D721Med (cell line): ENCODE data around the gene ANXA6.

Experiments
- DNase-seq: peaks from one replicate; pipeline ENCODE4 v3.0.0; 2011; ENCODE audit warnings: low spot score; ENCODE audit not compliant: insufficient read length
- FAIRE-seq: peaks from 2 replicates; lab custom pipeline; 2011; peaks lifted over from hg19 to GRCh38; lab: Jason Lieb, UNC
- TF ChIP-seq, protein P1 (sequence below): IDR thresholded peaks from 2 replicates; pipeline ENCODE4 v1.5.1; 2012; ENCODE audit warnings: mild to moderate bottlenecking, control low read depth; ENCODE audit not compliant: insufficient read depth; ENCODE audit errors: missing control alignments

ANXA6 gene

DNA sequence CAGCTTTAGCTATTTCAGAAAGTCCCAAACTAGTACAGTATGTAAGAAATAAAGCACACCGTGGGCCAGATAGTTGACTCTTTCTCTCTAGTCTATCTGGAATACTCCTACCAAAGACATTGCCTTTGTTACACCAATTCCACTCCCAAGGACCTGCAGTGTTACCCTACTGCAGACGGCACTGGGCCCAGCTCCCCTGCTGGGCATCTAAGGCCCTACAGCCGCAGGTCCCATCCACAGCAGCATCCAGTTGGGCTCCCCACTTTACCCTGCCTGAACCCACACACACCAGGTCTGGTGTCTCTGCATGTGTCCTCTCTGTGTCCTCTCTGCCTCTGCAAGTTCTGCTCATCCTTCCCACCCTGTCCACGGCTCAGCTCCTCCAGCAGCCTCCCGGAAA lies 99.3 kb downstream of the ANXA6 start:
- DNase-seq (no peak), FAIRE-seq (no peak)
- TF ChIP-seq, protein P1, sequence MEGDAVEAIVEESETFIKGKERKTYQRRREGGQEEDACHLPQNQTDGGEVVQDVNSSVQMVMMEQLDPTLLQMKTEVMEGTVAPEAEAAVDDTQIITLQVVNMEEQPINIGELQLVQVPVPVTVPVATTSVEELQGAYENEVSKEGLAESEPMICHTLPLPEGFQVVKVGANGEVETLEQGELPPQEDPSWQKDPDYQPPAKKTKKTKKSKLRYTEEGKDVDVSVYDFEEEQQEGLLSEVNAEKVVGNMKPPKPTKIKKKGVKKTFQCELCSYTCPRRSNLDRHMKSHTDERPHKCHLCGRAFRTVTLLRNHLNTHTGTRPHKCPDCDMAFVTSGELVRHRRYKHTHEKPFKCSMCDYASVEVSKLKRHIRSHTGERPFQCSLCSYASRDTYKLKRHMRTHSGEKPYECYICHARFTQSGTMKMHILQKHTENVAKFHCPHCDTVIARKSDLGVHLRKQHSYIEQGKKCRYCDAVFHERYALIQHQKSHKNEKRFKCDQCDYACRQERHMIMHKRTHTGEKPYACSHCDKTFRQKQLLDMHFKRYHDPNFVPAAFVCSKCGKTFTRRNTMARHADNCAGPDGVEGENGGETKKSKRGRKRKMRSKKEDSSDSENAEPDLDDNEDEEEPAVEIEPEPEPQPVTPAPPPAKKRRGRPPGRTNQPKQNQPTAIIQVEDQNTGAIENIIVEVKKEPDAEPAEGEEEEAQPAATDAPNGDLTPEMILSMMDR = no peak

DNA sequence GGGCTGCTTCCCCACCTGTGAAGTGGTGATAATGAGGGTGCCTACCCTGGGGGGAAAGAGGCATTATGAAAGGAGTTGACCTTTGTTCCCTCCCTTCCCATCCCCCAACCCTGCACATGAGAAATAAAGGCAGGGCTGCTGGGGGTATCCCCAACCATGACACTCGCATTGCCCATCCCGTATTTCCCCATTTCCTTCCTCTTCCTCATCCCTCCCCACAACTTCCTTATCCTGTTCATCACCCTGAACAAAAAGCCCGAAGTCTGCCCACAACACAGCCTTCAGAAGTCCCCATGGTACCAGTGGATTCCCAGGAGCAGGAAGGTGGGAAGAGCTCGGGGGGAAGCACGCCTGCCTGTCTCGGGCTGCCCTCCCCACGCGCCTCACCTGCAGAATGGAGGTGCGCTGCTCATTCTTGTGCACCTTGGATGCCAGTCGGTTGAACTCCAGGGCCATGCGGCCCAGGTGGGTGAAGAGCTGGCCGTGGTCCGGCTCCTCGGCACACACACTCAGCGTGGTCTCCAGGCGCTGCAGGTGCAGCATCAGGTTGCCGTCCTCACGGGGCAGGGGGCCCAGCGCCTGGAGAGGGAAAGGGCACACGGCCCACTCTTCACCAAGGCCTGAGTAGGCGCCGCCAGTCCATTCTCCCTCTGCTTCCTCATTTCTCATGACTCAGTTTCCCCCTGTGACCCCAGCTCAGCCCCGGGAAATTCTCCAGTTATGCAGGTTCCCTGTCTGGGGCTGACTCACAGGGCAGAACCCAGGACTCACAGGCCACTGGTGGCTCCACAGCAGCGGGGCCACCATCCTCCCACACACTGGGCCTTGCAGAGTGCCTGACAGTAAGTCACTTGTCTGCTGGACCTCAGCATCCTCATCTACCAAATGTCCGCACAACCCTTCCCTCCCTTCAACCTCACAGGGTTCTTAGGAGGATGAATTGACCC lies 100.9 kb downstream of the ANXA6 start:
- TF ChIP-seq, protein P1 = no peak
- DNase-seq (no peak), FAIRE-seq (no peak)

DNA sequence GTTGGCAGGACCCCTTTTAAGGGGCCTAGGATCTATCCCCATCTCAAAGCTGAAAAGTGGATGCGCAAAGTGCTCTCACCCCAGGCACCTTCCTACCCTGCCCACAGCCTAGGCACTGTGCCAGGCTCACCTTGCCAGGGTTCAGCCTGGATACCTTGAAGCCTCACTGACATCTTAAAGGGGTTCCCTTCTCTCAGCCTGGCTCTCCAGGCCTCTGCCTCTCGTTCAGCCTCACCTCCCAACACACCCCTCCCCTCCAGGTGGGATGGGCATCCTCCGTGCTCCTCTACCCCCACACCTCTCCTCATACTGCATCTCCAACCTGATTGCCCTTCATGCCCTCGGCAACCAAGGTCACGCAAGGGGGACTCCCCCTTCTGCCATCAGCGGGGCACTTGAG lies 102.2 kb downstream of the ANXA6 start:
- TF ChIP-seq, protein P1 = no peak
- no peak for FAIRE-seq
- DNase-seq = no peak

DNA sequence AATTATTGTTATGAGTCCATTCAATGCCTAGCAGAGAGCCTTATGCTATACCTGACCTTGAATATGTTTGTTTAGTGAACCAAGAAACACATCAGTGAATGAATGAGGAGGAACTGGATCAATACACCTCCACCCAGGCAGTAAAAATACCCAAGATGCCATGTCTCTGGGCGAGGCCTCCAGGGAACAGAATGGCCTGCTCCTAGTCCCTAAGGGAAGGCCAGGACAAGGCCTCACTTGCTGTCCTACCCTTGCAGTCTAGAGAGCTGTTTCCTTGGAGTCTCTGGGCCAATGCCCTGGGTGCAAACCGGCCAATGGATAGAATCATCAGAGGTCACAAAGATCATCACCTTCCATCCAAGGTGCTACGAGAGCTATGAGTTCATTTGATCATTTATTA lies 102.9 kb downstream of the ANXA6 start:
- no peak for FAIRE-seq
- TF ChIP-seq, protein P1 = no peak
- DNase-seq = no peak

DNA sequence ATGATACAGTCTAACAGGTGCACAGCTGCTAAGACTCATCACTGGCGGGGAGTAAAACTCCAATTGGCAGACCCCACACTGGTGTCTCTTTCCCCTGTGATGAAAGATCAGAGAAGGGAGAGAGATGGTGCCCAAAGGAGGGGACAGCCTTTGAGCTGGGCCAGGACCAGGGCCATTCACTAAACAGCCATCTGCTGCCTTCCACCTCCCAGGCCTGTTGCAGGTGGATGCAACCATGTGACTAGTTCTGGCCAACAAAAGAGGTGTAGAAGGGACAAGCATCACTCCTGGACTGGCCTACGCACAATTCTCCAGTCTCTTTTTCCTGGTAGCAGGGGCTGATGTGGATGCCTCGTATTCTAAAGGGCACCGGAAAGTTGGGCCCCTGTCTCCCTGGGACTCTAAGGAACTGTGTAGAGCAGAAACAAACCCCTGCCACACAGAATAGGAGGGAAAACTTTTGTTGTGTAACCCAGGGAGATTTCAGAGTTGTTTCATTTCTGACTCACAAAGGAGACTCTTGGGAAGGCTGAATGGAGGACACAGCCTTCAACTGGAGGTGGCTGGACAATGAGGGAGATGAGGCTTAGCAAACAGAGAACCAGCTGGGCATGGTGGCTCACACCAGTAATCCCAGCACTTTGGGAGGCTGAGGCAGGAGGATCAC lies 103.7 kb downstream of the ANXA6 start:
- no peak for FAIRE-seq
- TF ChIP-seq, protein P1 = no peak
- no peak for DNase-seq

DNA sequence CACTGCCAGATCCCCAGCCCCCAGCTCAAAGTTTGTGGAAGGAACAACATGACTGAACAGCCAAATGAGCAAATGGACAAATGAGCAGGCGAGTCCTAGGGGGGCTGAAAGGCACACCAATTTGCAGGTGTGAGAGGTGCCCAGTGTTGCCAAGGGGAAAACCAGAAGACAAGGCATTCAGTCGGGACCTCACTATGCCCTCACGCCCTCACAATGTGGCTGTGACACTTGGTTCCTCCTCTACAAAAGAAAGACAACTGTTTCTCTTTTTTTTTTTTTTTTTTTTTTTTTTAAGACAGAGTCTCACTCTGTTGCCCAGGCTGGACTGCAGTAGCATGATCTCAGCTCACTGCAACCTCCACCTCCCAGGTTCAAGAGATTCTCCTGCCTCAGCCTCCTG lies 104.7 kb downstream of the ANXA6 start:
- DNase-seq (no peak), FAIRE-seq (no peak)
- TF ChIP-seq, protein P1 = no peak
